Measurements from ENCODE around the gene LHPP.
A peak's percentile ranks its signal among the peaks of the same experiment; 100 is the strongest.

LHPP gene

GRCh38 chr10:124627866-124628675 lies 166.4 kb downstream of the LHPP start:
- no peak for DNase-seq (ENCODE audit: low spot score)

GRCh38 chr10:124628676-124629021 lies 167.0 kb downstream of the LHPP start:
- no peak for DNase-seq (ENCODE audit: low spot score)

- no peak for DNase-seq (ENCODE audit: low spot score)
Measured at GRCh38 chr10:124629415-124629814, 167.8 kb downstream of the LHPP start.

- DNase-seq (ENCODE audit: low spot score): no peak
Measured at GRCh38 chr10:124629842-124630241, 168.2 kb downstream of the LHPP start.

GRCh38 chr10:124630551-124630950 lies 168.9 kb downstream of the LHPP start:
- no peak for DNase-seq (ENCODE audit: low spot score)

- DNase-seq (ENCODE audit: low spot score): peak; percentile 52
Measured at GRCh38 chr10:124632064-124632531, 170.5 kb downstream of the LHPP start.

- no peak for DNase-seq (ENCODE audit: low spot score)
Measured at GRCh38 chr10:124632566-124632965, 170.9 kb downstream of the LHPP start.

- DNase-seq (ENCODE audit: low spot score): no peak
Measured at GRCh38 chr10:124636271-124636995, 174.8 kb downstream of the LHPP start.

GRCh38 chr10:124637091-124637700 lies 175.6 kb downstream of the LHPP start:
- no peak for DNase-seq (ENCODE audit: low spot score)

- DNase-seq (ENCODE audit: low spot score): no peak
Measured at GRCh38 chr10:124637746-124638145, 176.1 kb downstream of the LHPP start.

GRCh38 chr10:124639206-124639605 lies 177.6 kb downstream of the LHPP start:
- no peak for DNase-seq (ENCODE audit: low spot score)

GRCh38 chr10:124639646-124640045 lies 178.0 kb downstream of the LHPP start:
- DNase-seq (ENCODE audit: low spot score): no peak

GRCh38 chr10:124640056-124640455 lies 178.4 kb downstream of the LHPP start:
- DNase-seq (ENCODE audit: low spot score): no peak

GRCh38 chr10:124640538-124641231 lies 179.1 kb downstream of the LHPP start:
- peak; percentile 77 for DNase-seq (ENCODE audit: low spot score)

- DNase-seq (ENCODE audit: low spot score): no peak
Measured at GRCh38 chr10:124641282-124642087, 179.9 kb downstream of the LHPP start.

- DNase-seq (ENCODE audit: low spot score): no peak
Measured at GRCh38 chr10:124642088-124642710, 180.6 kb downstream of the LHPP start.

- DNase-seq (ENCODE audit: low spot score): no peak
Measured at GRCh38 chr10:124643330-124644009, 181.8 kb downstream of the LHPP start.

GRCh38 chr10:124644236-124644635 lies 182.6 kb downstream of the LHPP start:
- DNase-seq (ENCODE audit: low spot score): no peak

GRCh38 chr10:124644771-124645415 lies 183.3 kb downstream of the LHPP start:
- no peak for DNase-seq (ENCODE audit: low spot score)
